Muscle layer of duodenum (tissue), 2 donors: Measurements from ENCODE around the gene PTPRN2.

Experiments
- H3K27ac ChIP-seq: one replicate; pipeline ENCODE4 v1.7.0; 2013; ENCODE audit warnings: mild to moderate bottlenecking, low read length
- H3K27me3 ChIP-seq: one replicate; pipeline ENCODE4 v1.7.0; 2013; ENCODE audit warnings: low read depth, mild to moderate bottlenecking, control low read depth, low read length
- H3K36me3 ChIP-seq, 2 donors: one replicate each; pipeline ENCODE4 v1.7.0; 2013; ENCODE audit warnings: low read length in 2 of 2, control low read depth in 1 of 2, mild to moderate bottlenecking in 1 of 2; ENCODE audit not compliant: insufficient read depth in 2 of 2, control insufficient read depth in 1 of 2
- H3K4me1 ChIP-seq, 2 donors: one replicate each; pipeline ENCODE4 v1.7.0; 2013; ENCODE audit warnings: low read length in 2 of 2, mild to moderate bottlenecking in 2 of 2, control low read depth in 1 of 2, moderate library complexity in 1 of 2; ENCODE audit not compliant: insufficient read depth in 2 of 2, control insufficient read depth in 1 of 2
- H3K4me3 ChIP-seq, 2 donors: one replicate each; pipeline ENCODE4 v1.7.0; 2013; ENCODE audit warnings: low read length in 2 of 2, low read depth in 1 of 2, mild to moderate bottlenecking in 1 of 2
- H3K9me3 ChIP-seq, 2 donors: one replicate each; pipeline ENCODE4 v1.7.0; 2013; ENCODE audit warnings: low read length in 2 of 2, control low read depth in 1 of 2, mild to moderate bottlenecking in 1 of 2; ENCODE audit not compliant: control insufficient read depth in 1 of 2
- donor health status: healthy.

Gene PTPRN2

DNA sequence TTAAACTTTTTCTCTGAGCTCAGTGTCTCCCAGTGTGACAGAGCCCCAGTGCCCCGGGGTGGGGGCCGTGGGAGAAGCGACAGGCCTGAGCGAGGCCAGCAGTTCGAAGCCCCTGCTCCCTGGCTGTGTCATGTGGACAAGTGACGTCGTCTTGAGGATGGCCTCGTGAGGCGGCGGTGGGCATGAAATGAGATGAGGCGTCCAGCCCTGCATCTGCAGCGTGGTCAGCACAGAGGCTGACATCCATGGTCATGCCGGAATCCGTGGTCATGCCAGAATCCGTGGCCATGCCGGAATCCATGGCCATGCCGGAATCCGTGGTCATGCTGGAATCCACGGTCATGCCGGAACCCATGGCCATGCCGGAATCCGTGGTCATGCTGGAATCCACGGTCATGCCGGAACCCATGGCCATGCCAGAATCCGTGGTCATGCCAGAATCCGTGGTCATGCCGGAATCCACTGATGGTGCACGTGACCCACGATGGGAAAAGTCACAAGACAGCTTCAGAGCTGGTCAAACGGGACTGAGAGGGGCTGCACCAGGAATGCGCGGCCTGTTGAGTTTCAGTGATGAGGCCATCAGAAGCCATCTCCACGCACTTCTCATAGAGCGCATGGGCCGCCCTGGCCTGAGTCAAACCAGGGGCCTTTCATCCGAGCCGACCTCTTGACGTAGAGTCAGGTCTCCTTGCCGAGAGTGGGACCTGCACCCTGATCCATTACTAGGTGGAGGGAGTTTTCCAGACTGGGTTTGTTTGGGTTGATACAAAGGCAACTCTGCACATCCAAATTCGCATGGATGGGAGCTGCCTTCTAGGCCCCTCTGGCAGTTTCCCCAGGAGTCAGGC, 342.5 kb downstream of the PTPRN2 start:
- Histone ChIP-seq H3K27ac (no peak overlapping the region), H3K36me3 (no peaks in the 10 kb centered on the region), H3K27me3 (no peaks in the 10 kb centered on the region), H3K4me1 (no peaks in the 10 kb centered on the region), H3K4me3 (no peak overlapping the region), H3K9me3 (no peaks in the 10 kb centered on the region)

DNA sequence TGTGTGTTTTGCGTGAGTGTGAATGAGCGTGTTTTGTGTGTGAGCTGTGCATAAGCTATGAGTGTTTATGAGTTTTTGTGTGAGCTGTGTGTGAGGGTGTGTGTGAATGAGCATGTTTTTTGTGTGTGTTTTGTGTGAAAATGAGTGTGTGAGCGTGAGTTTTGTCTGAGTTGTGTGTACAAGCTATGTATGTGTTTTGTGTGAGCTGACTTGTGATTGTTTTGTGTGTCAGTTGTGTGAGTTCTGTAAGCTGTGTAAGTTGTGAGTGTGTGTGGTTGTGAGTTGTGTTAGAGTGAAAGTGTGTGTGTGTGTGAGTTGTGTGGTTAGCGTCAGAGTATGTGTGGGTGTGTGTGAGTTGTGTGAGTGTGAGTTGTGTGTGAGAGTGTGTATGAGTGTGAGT, 343.2 kb downstream of the PTPRN2 start:
- no peaks in the 10 kb centered on the region for H3K9me3 ChIP-seq
- H3K4me3 ChIP-seq, result no peak overlapping the region
- no peaks in the 10 kb centered on the region for H3K4me1 ChIP-seq
- no peak overlapping the region for H3K27ac ChIP-seq
- no peaks in the 10 kb centered on the region for H3K27me3 ChIP-seq
- H3K36me3 ChIP-seq, result no peaks in the 10 kb centered on the region

GRCh38 chr7:158241919-158242318, 345.7 kb downstream of the PTPRN2 start:
- H3K4me1 ChIP-seq, result no peaks in the 10 kb centered on the region

GRCh38 chr7:158240801-158241200, 346.8 kb downstream of the PTPRN2 start:
- H3K9me3 ChIP-seq, result no peaks in the 10 kb centered on the region
- H3K4me1 ChIP-seq, result no peaks in the 10 kb centered on the region
- no peaks in the 10 kb centered on the region for H3K36me3 ChIP-seq
- no peaks in the 10 kb centered on the region for H3K27me3 ChIP-seq
- no peak overlapping the region for H3K27ac ChIP-seq
- H3K4me3 ChIP-seq, result no peak overlapping the region

More at GRCh38 chr7:158241919-158242318, 345.7 kb downstream of the PTPRN2 start:
- no peak overlapping the region for H3K4me3 ChIP-seq
- no peak overlapping the region for H3K27ac ChIP-seq
- H3K9me3 ChIP-seq, result no peaks in the 10 kb centered on the region
- no peaks in the 10 kb centered on the region for H3K36me3 ChIP-seq
- H3K27me3 ChIP-seq, result no peaks in the 10 kb centered on the region

GRCh38 chr7:158239290-158239981, 348.2 kb downstream of the PTPRN2 start:
- Histone ChIP-seq H3K4me1 (no peaks in the 10 kb centered on the region), H3K36me3 (no peaks in the 10 kb centered on the region), H3K27ac (no peak overlapping the region), H3K27me3 (no peaks in the 10 kb centered on the region), H3K9me3 (no peaks in the 10 kb centered on the region), H3K4me3 (peak overlapping the region in 1 of 2 donors; percentile 6)

- Histone ChIP-seq H3K27ac (no peak overlapping the region), H3K9me3 (peaks cover 0 to 2% of the 10 kb centered on the region in 2 donors), H3K27me3 (no peaks in the 10 kb centered on the region), H3K4me3 (no peak overlapping the region), H3K36me3 (no peaks in the 10 kb centered on the region), H3K4me1 (no peaks in the 10 kb centered on the region)
These were observed 348.9 kb downstream of the PTPRN2 start for GRCh38 chr7:158238616-158239289.

DNA sequence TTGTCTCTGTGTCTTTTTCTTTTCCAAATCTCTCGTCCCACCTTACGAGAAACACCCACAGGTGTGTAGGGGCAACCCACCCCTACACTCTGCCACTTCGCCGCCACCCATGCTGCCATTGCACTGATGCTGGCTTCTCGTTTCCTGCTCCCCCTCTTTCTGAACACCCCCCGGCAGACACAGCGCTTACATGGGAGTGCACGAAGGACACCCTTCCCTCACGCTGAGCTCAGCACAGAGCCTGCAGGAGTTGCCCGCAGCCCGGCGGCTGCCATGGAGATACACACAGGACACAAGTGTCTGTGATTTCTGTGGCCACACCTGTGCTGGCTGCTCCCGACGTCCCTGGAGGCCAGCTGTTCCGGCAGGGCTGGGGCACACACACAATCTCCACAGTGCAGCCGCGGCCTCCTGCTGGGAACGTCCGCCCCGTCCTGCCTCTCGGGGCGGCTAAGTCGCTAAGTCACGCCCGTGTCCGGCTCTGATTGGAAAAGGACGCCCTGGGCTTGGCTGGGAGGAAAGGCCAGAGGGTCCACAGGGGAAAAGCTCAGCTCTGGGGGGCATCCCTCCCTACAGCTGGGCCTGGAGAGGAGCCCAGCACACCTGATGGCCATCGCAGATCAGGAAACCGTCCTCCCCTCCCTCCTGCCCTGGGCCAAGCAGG, 349.8 kb downstream of the PTPRN2 start:
- Histone ChIP-seq H3K9me3 (peaks cover 0 to 2% of the 10 kb centered on the region in 2 donors), H3K27me3 (no peaks in the 10 kb centered on the region), H3K36me3 (no peaks in the 10 kb centered on the region), H3K4me1 (no peaks in the 10 kb centered on the region), H3K4me3 (no peak overlapping the region), H3K27ac (no peak overlapping the region)

GRCh38 chr7:158236400-158236799, 351.2 kb downstream of the PTPRN2 start:
- Histone ChIP-seq H3K27ac (no peak overlapping the region), H3K9me3 (peaks cover 0 to 8% of the 10 kb centered on the region in 2 donors), H3K36me3 (no peaks in the 10 kb centered on the region), H3K4me1 (no peaks in the 10 kb centered on the region), H3K27me3 (no peaks in the 10 kb centered on the region), H3K4me3 (no peak overlapping the region)

GRCh38 chr7:158235862-158236261, 351.8 kb downstream of the PTPRN2 start:
- no peak overlapping the region for H3K4me3 ChIP-seq

GRCh38 chr7:158229945-158230344, 357.7 kb downstream of the PTPRN2 start:
- Histone ChIP-seq H3K27me3 (no peaks in the 10 kb centered on the region), H3K27ac (no peak overlapping the region), H3K36me3 (no peaks in the 10 kb centered on the region), H3K4me1 (no peaks in the 10 kb centered on the region), H3K9me3 (peaks cover 0 to 26% of the 10 kb centered on the region in 2 donors), H3K4me3 (no peak overlapping the region)

More at GRCh38 chr7:158235862-158236261, 351.8 kb downstream of the PTPRN2 start:
- no peak overlapping the region for H3K27ac ChIP-seq
- no peaks in the 10 kb centered on the region for H3K36me3 ChIP-seq
- no peaks in the 10 kb centered on the region for H3K4me1 ChIP-seq
- H3K9me3 ChIP-seq, result peaks cover 0 to 8% of the 10 kb centered on the region in 2 donors
- H3K27me3 ChIP-seq, result no peaks in the 10 kb centered on the region

GRCh38 chr7:158228986-158229385, 358.6 kb downstream of the PTPRN2 start:
- H3K9me3 ChIP-seq, result peaks cover 0 to 26% of the 10 kb centered on the region in 2 donors
- no peaks in the 10 kb centered on the region for H3K27me3 ChIP-seq
- H3K4me1 ChIP-seq, result no peaks in the 10 kb centered on the region
- no peak overlapping the region for H3K27ac ChIP-seq
- no peak overlapping the region for H3K4me3 ChIP-seq
- no peaks in the 10 kb centered on the region for H3K36me3 ChIP-seq
